ENCODE data around the gene HOXB4. TPM values are rescaled to one million over a fixed set of nuclear protein-coding genes. Genes with fewer than 3 reads are reported as not detected.

The HOXB4 gene
- total RNA-seq, 1 experiment from 2014 or later, result 0.04 TPM

- no peaks in the 10 kb centered on the region for H3K36me3 Mint-ChIP-seq
- no peak overlapping the region for H3K4me3 Mint-ChIP-seq
- no peaks in the 10 kb centered on the region for H3K9me3 Mint-ChIP-seq
- peaks cover 100% of the 10 kb centered on the region; the same call in 1 of the 2 replicates for H3K27me3 Mint-ChIP-seq (ENCODE audit: low read depth)
- POLR2A ChIA-PET, result no interaction called here
- no peak overlapping the region for H3K27ac Mint-ChIP-seq
- ATAC-seq (no peak), DNase-seq (ENCODE audit: low spot score) (no peak)
- CTCF ChIA-PET, result no interaction called here
- peaks cover 42% of the 10 kb centered on the region for H3K4me1 Mint-ChIP-seq
- TF ChIP-seq ATF2 (CRISPR knock-in tag; IDR thresholded peaks at IDR 0.05; ENCODE audit: borderline replicate concordance, low read depth) (no peak), E2F5 (CRISPR knock-in tag; IDR thresholded peaks at IDR 0.05) (no peak), JAZF1 (CRISPR knock-in tag; IDR thresholded peaks at IDR 0.05) (no peak), ERG (CRISPR knock-in tag; IDR thresholded peaks at IDR 0.05) (no peak)
Observed at GRCh38 chr17:48553190-48553547, 25.0 kb downstream of the HOXB4 start.

GRCh38 chr17:48552466-48553189 lies 25.5 kb downstream of the HOXB4 start:
- 0 out of 2 replicates have a peak, but pooled peaks have one; percentile 8 for ATAC-seq
- Mint-ChIP-seq H3K27me3 (ENCODE audit: low read depth) (peaks cover 100% of the 10 kb centered on the region; the same call in 1 of the 2 replicates), H3K36me3 (no peaks in the 10 kb centered on the region), H3K4me3 (no peak overlapping the region), H3K9me3 (no peaks in the 10 kb centered on the region), H3K4me1 (peaks cover 47% of the 10 kb centered on the region), H3K27ac (no peak overlapping the region)
- ChIA-PET POLR2A (interaction anchor here (0.6 to 0.9 kb wide), 2 partner anchors 26 to 33 kb away, joined by 3 read pairs; no protein-coding TSS in a partner anchor), CTCF (interaction anchor here (0.6 to 2.7 kb wide), 4 partner anchors 24 to 84 kb away, joined by 5 to 11 read pairs (median 8); partner anchors contain the start of gene HOXB5)
- DNase-seq (ENCODE audit: low spot score), result no peak
- no peak for TF ChIP-seq JUN (CRISPR knock-in tag; IDR thresholded peaks at IDR 0.05)
- TF ChIP-seq STAT6 (CRISPR knock-in tag; conservative IDR thresholded peaks at IDR 0.05; ENCODE audit: low read depth), result no peak
- TF ChIP-seq ZNF138 (CRISPR knock-in tag; conservative IDR thresholded peaks at IDR 0.05), result no peak
- no peak for TF ChIP-seq AR (CRISPR knock-in tag; IDR thresholded peaks at IDR 0.05)
- peak; percentile 59; the same call in 1 of the 2 replicates for TF ChIP-seq USF2 (CRISPR knock-in tag; IDR thresholded peaks at IDR 0.05)
